NCI-H2196 treated with DMSO at 0.1 percent for 48 hours (cell line): ENCODE measurements around the gene GALR3.
"Not testable (repeated sequence)": the region's sequence is repeated elsewhere in the genome, so short reads cannot be mapped to it uniquely, and the experiment has no call there.

Experiments used
- DNase-seq: peaks from one replicate; lab custom pipeline; 2025; ENCODE audit not compliant: unreplicated experiment; lab: John Stamatoyannopoulos, UW

Gene GALR3, protein sequence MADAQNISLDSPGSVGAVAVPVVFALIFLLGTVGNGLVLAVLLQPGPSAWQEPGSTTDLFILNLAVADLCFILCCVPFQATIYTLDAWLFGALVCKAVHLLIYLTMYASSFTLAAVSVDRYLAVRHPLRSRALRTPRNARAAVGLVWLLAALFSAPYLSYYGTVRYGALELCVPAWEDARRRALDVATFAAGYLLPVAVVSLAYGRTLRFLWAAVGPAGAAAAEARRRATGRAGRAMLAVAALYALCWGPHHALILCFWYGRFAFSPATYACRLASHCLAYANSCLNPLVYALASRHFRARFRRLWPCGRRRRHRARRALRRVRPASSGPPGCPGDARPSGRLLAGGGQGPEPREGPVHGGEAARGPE

DNA sequence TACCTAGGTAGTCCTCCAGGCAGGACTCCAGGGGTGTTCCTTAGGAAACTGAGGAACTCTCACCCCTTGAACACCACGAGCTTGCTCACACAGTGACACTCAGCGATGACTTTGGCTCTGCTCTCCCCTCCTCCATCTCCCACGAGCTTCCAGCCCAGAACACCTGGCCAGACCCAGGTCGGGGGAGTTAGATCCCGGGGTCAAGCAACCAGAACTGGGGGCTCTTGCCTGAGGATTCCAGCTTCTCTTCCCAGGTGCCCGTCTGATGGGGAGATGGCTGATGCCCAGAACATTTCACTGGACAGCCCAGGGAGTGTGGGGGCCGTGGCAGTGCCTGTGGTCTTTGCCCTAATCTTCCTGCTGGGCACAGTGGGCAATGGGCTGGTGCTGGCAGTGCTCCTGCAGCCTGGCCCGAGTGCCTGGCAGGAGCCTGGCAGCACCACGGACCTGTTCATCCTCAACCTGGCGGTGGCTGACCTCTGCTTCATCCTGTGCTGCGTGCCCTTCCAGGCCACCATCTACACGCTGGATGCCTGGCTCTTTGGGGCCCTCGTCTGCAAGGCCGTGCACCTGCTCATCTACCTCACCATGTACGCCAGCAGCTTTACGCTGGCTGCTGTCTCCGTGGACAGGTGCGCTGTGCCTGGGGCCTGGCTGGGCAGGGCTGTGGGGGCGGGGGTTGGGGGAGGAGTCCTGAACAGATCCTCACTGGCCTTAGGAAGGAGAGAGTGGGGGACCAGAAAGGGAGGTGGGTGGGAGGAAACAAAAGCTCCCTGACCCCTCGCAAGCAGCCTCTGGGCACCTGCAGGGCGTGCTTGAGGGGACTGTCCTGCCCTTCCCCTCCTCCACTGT lies at the start of gene GALR3:
Gene GALR3, plus strand, starts transcription at position 249 of the 852 bp plus-strand sequence. Its CDS starts 25 bp downstream, at position 274.
- DNase-seq = peak; percentile 41

- DNase-seq = no peak
Measured at GRCh38 chr22:37774728-37775127, 48.5 kb upstream of the GALR3 start.

DNA sequence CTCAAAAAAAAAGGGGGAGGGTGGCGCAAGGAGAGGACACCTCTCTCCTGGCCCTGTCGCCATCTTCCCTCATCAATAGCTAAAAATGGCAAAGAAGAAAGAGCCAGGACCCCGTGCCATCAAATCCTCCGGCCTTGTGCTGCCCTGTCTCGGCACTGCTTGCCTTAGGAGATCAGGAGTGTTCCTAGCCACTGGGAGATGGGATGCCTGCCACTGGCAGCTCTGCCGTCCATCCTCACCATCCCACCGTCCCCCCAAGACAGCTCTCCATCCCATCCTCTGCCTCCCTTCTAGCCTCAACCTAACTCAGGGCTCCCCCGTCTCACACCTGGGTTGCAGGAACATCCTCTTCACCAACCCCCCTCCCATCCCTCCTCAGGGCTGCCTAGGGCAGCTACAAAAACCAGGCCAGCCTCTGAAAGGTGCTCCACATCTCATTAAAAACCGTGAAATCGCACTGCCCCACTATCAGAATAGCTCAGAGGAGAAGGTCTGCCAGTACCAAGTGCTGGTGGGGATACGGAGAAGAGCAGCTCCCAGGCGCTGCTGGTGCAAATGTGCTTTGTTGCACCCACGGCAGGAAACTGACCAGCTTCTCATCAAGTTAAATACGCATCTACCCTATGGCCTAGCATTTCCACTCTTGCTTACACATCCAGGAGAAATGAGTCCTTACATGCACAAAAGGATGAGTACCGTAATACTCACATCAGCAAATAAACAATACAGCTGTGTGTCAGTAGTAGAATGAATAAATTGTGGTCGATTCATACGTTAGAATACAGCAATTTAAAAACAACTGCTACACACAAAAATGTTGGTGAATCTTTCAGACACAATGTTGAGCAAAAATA lies 47.2 kb upstream of the GALR3 start:
- no peak for DNase-seq

DNA sequence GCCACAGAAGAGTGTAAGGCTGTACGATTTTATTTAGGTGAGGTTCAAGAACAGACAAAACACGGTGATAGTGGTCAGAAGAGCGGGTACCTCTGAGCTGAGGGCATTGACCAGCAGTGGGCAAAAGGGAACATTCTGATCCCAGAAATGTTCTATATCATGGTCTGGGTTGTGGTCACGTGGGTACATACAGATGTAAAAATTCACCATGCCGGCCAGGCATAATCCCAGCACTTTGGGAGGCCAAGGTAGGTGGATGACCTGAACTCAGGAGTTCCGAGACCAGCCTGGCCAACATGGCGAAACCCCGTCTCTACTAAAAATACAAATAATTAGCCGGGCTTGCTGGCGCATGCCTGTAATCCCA lies 46.6 kb upstream of the GALR3 start:
- DNase-seq = no peak

DNA sequence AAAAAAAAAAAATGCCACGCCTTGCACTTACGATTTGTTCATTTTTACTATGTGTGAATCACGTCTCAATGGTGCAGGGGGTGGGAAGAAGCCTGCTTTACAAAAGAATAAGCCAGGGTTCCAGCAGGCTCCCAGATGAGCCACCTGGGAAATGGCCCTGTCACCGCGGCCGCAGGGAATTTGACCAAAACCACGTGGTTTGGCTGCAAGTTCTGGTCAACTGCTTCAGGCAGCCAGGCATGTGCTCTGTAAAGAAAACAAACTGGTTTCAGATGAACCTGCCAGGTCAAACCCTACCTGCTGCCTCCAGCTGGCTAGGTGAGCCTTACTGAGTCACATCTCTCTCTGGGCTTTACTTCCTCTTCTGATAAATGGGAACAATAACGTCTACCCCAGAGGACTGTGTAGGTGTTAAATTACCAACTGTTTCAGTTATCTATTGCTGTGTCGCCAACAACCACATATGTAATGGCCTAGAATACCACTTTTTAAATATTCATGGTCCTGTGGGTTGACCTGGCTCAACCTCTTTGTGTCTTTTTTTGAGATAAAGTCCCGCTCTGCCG lies 46.0 kb upstream of the GALR3 start:
- DNase-seq = peak; percentile 28

DNA sequence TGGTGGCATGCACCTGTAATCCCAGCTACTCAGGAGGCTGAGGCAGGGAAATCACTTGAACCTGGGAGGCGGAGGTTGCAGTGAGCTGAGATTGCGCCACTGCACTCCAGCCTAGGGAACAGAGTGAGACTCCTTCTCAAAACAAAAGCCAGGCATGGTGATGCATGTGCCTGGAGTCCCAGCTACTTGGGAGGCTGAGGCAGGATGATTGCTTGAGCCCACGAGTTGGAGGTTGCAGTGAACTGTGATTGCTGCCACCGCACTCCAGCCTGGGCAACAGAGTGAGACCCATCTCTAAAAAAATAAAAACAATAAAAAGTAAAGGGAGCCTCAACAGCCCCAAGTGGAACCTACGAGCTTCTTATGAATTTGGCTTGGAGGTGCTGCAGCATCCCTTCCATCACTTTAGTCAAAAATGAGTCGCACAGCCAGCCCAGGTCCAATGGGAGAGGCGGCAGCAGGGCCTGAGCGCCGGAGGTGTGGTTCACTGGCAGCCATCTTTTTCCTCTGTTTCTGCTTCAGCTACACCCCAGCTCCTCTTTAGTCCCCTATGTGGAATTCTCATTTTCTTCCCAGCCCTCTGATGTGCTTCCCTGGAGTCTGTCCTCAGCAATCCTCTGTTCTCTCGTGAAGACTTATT lies 44.7 kb upstream of the GALR3 start:
- no peak for DNase-seq

DNA sequence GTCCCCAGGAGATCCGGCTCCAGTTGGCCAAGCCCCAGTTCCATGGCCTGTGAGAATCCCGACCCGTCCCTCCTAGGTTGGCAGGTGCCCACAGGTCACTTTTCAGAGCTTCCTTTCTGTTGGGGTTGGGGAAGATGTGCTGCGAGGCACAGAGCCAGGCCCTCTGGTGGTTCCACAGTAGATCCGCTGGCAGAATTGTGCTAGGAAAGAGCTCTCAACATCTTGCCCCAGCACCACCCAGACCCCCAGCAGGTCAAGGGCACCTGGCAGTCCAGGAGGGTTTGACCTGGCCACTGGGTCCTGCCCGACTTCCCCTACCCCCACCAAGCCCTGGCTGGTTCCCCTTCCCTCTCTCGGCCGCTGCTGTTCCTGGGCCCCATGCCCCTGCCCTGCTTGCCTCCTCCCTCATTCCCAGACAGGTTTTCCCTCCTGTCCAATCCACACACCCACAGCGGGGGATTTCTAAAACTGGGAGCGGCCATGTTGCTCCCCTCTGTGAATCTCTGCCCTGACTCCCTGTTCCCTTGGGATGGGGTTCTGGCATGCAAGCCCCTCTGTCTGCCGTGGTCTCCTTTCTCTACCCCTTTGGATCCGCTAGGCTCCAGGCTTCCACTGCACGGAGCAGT lies 41.6 kb upstream of the GALR3 start:
- no peak for DNase-seq

DNA sequence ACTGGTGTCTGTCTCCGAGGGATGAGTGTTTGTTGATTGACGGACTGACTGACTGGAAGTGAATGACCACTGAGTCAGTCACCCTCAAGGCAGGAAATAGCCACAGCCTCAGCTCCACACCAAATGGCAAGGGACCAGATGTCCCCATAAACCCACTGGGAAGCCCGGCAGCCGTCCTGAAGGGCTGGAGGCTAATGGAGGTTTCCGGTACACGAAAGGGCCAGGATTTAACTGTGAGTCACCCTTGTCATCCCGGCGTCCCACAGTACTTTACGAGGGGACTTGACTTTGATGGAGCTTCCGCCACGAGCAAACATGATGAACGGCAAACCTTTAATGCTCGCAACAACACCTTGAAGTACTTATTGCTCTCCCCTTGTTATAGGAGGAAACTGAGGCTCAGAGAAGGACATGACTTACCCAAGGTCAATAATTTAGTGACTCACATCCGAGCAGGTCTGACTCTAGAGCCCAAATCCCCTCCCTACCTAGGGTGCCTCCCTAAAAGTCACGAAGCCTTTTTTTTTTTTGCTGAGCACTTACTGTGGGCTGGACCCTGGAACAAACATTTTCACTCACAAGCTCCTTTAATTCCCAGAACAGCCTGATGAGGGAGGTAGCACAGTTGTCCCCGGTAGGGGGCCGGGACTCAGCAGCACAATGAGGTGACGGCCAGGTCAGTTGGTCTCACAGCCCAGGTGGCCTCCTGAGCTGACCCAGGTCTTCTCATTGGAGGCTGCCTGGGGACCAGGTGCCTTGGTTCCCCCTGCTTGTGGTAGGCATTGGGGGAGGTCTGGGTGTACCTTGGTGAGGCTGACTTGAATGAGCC lies 40.6 kb upstream of the GALR3 start:
- no peak for DNase-seq

- no peak for DNase-seq
Measured at GRCh38 chr22:37784829-37785495, 38.2 kb upstream of the GALR3 start.

GRCh38 chr22:37790234-37790633 lies 32.9 kb upstream of the GALR3 start:
- no peak for DNase-seq

DNA sequence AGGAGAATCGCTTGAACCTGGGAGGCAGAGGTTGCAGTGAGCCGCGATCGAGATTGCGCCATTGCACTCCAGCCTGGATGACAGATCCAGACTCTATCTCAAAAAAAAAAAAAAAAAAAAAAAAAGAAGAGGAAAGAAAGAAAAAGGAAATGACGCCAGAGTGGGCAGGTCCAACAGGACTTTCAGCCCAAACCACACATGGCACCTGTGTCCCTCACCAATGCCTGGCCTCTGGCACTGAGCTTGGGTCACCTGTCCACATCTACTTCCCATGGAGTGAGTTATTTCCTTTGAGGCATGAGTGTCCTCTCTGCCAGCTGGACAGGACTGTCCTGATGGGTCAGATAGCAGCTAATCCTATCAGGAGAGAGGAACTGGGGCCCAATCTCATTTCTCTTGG lies 30.7 kb upstream of the GALR3 start:
- no peak for DNase-seq

DNA sequence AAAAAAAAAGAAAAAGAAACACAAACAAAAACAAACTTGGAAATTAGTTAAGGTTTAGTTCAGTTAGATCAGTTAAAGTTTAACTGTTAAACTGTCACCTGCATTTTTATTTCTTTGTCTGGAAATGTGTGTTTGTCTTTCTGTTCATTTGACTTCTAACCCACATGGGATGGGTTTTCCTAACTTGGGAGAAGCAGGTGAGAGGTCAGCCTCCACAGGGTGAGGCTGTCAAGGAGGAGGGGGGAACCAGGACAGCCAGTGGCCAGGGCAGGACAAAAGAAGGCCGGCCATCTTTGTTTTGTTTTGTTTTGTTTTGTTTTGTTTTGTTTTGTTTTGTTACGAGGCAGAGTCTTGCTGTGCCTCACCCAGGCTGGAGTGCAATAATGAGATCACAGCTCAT lies 28.8 kb upstream of the GALR3 start:
- no peak for DNase-seq

GRCh38 chr22:37796079-37796478 lies 27.1 kb upstream of the GALR3 start:
- no peak for DNase-seq

GRCh38 chr22:37797259-37797658 lies 25.9 kb upstream of the GALR3 start:
- DNase-seq = not testable (repeated sequence)

DNA sequence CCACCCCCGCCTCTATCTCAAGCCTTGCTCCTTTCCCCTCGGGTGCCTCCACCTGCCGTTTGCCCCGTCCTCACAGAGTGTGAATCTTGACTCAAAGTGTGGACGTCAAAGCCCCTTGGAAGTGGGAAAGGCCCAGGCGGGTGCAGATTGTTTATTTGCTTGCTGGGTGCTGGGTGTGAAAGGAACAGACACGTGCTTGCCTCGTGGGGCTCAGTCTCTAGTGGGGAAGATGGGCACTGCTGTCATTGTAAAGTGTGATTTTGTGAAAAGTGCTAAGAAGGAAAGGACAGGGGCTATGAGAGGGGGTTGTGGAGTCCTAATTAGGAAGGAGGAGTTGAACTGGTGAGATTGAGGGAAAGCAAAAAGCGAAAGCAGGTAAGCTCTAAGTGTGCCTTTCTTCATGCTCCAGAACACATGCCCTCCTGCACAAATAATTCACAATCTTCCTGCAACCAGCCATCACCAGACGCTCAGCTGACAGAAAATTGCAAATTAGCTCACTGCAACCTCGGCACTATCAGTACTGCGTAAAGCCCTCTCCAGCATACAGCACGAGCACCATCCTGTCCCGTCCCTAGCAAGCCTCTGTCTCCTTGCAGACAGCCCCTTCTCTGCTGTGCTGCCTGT lies 25.2 kb upstream of the GALR3 start:
- DNase-seq = no peak

DNA sequence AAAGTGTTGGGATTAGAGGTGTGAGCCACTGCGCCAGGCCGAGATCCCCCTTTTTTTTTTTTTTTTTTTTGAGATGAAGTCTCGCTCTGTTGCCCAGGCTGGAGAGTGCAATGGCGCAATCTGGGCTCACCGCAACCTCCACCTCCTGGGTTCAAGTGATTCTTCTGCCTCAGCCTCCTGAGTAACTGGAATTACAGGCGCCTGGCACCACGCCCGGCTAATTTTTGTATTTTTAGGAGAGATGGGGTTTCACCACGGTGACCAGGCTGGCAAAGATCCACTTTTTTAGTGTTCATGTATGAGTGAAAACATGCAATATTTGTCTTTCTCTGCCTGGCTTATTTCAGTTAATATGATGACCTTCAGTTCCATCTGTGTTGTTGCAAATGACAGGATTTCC lies 23.2 kb upstream of the GALR3 start:
- not testable (repeated sequence) for DNase-seq

GRCh38 chr22:37801946-37802309 lies 21.3 kb upstream of the GALR3 start:
- DNase-seq = no peak
